Thoracic aorta (tissue), 2 donors: Measurements from ENCODE around the gene SAMMSON. TPM values are rescaled to one million over a fixed set of nuclear protein-coding genes. Genes with fewer than 3 reads are reported as not detected.

Source experiments
- ATAC-seq: fragments of 150-250 bp; one replicate; pipeline ENCODE4 v1.8.0; 2017; ENCODE audit warnings: low read depth; ENCODE audit not compliant: insufficient number of reproducible peaks, low FRiP score
- DNase-seq: peaks from one replicate; pipeline ENCODE4 v3.0.0-alpha.2; 2020; ENCODE audit warnings: low spot score
- H3K27ac ChIP-seq, 2 donors: fragments of 200-600 bp; sonication (generic); 1 replicate in 1 of 2; 2 replicates in 1 of 2; pipeline ENCODE4 v1.5.1; 2016; ENCODE audit warnings: mild to moderate bottlenecking in 2 of 2, moderate library complexity in 2 of 2
- H3K27me3 ChIP-seq: fragments of 200-600 bp; sonication (generic); replicated peaks from 2 replicates; pipeline ENCODE4 v1.6.0; 2016; ENCODE audit warnings: mild to moderate bottlenecking; ENCODE audit not compliant: insufficient read depth
- H3K36me3 ChIP-seq: fragments of 200-600 bp; sonication (generic); one replicate; pipeline ENCODE4 v1.5.1; 2016
- H3K4me1 ChIP-seq, 2 donors: fragments of 200-600 bp; sonication (generic); 1 replicate in 1 of 2; 2 replicates in 1 of 2; pipeline versions ENCODE4 v1.5.1 to v1.6.0; 2016; ENCODE audit warnings: low read depth in 2 of 2, mild to moderate bottlenecking in 1 of 2; ENCODE audit not compliant: control insufficient read depth in 1 of 2
- H3K4me3 ChIP-seq: fragments of 200-600 bp; sonication (generic); 2 replicates; pipeline ENCODE4 v1.5.1; 2016; ENCODE audit warnings: mild to moderate bottlenecking
- H3K9me3 ChIP-seq: fragments of 200-600 bp; sonication (generic); 2 replicates; pipeline ENCODE4 v1.5.1; 2016
- total RNA-seq, 2 donors: library from RNA; depleted of rRNA; stranded (reverse); fragments of >200 nt; gene quantifications; one replicate each; pipeline versions ENCODE4 v1.1.0 to v1.2.3, GENCODE V29; 2016
- TF ChIP-seq, protein P1 (sequence below): fragments of 200-600 bp; sonication (generic); IDR thresholded peaks from one replicate; pipeline ENCODE4 v1.5.1; 2019; ENCODE audit warnings: antibody characterized with exemption

The SAMMSON gene
- total RNA-seq, 2 donors from 2014 or later, result 3.4 to 25.3 TPM

DNA sequence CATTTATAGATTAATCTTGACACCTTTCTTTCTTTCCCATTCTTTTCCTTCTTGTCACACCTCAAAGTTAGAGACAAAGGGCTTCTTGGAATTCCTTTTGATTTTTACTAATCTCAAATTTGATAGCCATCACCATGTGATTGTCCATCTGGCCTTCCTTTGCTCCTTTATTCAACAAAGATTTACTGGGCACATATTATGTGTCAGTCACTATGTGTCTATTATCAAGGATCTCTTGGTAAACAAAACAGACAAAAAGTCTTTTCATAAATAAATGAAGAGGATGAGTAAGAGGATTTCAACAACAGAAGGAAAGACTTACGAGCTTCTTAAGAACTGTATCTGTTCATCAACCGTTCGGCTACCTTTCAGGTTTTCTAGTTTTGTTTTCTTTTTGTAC is 56.5 kb downstream of the SAMMSON start:
- TF ChIP-seq, protein P1, sequence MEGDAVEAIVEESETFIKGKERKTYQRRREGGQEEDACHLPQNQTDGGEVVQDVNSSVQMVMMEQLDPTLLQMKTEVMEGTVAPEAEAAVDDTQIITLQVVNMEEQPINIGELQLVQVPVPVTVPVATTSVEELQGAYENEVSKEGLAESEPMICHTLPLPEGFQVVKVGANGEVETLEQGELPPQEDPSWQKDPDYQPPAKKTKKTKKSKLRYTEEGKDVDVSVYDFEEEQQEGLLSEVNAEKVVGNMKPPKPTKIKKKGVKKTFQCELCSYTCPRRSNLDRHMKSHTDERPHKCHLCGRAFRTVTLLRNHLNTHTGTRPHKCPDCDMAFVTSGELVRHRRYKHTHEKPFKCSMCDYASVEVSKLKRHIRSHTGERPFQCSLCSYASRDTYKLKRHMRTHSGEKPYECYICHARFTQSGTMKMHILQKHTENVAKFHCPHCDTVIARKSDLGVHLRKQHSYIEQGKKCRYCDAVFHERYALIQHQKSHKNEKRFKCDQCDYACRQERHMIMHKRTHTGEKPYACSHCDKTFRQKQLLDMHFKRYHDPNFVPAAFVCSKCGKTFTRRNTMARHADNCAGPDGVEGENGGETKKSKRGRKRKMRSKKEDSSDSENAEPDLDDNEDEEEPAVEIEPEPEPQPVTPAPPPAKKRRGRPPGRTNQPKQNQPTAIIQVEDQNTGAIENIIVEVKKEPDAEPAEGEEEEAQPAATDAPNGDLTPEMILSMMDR, result no peak
- Histone ChIP-seq H3K4me1 (peaks cover 0 to 16% of the 10 kb centered on the region in 2 donors), H3K4me3 (no peak overlapping the region), H3K27ac (no peak overlapping the region), H3K36me3 (no peaks in the 10 kb centered on the region), H3K27me3 (no peaks in the 10 kb centered on the region), H3K9me3 (no peaks in the 10 kb centered on the region)
- DNase-seq, result no peak
- no peak for ATAC-seq

DNA sequence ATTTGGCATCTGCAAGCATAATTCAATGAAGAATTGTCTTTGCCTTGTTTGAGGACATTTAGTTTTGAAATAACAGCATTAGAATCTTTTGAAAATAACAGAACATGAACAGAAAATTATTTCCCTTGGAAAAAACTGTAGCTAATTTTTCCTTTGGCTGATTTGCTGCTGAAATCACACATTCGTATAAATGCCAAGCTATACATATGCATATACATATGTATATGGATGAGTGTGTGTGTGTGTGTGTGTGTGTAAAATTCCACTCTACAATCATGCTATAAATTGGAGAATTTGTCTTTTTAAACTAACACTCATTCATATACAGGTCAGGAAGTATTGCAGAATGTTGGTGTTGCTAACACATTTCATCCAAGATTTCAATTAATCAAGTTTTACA is 57.9 kb downstream of the SAMMSON start:
- DNase-seq, result no peak
- no peak for ATAC-seq
- Histone ChIP-seq H3K27me3 (no peaks in the 10 kb centered on the region), H3K36me3 (no peaks in the 10 kb centered on the region), H3K4me3 (no peak overlapping the region), H3K4me1 (peaks cover 0 to 16% of the 10 kb centered on the region in 2 donors), H3K27ac (no peak overlapping the region), H3K9me3 (no peaks in the 10 kb centered on the region)
- TF ChIP-seq, protein P1, result no peak

DNA sequence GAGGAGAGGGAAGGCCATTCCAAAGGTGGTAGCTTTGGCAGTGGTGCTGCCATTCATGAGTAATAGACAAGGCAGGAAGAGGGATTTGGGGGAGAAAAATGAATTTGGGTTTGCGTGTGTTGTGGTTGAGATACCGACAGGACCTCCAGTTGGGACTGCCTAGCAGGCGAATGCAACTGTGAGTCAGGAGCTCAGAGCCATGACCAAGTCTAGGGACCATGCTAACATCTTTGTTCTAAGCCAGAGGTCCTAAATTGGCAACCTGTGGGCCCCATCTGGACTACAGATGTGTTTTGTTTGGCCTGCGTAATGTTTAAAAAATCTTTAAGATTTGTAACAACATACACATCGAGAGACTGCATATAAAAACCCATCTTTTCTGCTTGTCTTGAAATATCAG is 61.6 kb downstream of the SAMMSON start:
- H3K9me3 ChIP-seq, result no peaks in the 10 kb centered on the region
- TF ChIP-seq, protein P1, result no peak
- no peak overlapping the region for H3K27ac ChIP-seq
- no peaks in the 10 kb centered on the region for H3K36me3 ChIP-seq
- DNase-seq, result no peak
- no peaks in the 10 kb centered on the region for H3K27me3 ChIP-seq
- peaks cover 14 to 28% of the 10 kb centered on the region in 2 donors for H3K4me1 ChIP-seq
- H3K4me3 ChIP-seq, result no peak overlapping the region
- ATAC-seq, result no peak

DNA sequence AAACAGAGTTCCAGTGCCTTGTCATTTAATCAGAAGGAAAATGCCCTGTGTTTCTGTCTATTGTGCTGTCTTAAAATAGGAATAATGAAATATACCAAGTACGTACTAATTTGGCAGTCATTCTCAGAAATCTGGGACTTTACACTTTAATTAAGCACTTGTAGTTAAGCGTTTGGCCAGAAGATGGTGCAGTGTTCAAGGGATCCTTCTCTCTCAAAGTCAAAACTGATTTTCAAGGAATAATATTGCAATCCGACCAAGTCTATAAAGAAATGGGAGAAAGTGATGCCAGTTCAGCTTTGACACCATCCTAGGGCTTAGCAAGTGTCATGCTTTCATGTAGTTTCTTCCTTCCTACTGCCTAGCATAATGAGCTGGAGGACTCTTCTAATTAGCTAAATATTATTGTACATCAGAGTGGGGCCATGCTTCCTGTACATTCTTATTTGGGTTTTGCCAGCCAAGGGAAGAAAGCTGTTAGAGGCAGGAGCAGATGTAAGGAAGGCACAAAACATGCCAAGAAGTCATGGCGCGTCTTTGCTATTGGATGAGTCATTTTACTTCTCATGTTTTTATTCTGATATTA is 64.8 kb downstream of the SAMMSON start:
- no peak for DNase-seq
- H3K4me3 ChIP-seq, result no peak overlapping the region
- peaks cover 19 to 57% of the 10 kb centered on the region in 2 donors for H3K4me1 ChIP-seq
- no peaks in the 10 kb centered on the region for H3K9me3 ChIP-seq
- ATAC-seq, result peak; percentile 32
- H3K36me3 ChIP-seq, result no peaks in the 10 kb centered on the region
- peak overlapping the region; percentile 42 to 78 for H3K27ac ChIP-seq
- no peaks in the 10 kb centered on the region for H3K27me3 ChIP-seq
- TF ChIP-seq, protein P1, result peak; percentile 76

DNA sequence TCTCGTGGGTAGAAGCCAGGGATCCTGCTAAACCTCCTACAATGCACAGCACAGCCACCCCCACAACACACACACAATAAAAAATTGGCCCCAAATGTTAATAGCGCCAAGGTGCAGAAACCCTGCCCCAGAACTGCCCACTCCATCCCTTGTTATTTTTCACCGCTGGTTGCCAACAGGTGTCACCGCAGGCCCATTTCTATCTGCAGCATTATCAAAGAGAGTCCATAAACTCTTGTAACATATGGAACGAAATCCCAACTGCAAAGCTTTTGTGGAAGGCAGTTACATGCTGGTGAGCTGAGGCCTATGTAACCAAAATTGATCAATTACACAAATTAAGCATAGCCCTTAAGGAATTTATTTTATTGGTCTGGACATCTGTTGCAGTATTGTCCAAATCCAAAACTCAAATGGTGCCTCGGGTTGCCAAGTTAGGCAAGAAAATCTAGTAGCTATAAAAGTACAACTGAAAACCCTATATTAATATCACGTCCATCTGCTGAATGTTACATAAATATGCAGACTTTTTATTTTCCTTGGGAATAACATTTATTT is 66.2 kb downstream of the SAMMSON start:
- DNase-seq (no peak), ATAC-seq (no peak)
- Histone ChIP-seq H3K4me1 (peaks cover 19 to 66% of the 10 kb centered on the region in 2 donors), H3K27ac (peak overlapping the region; percentile 77 to 78), H3K36me3 (no peaks in the 10 kb centered on the region), H3K4me3 (no peak overlapping the region), H3K9me3 (no peaks in the 10 kb centered on the region), H3K27me3 (no peaks in the 10 kb centered on the region)
- TF ChIP-seq, protein P1, result no peak
